Glutamatergic neuron (in vitro differentiated cells): ENCODE data around the gene CMSS1. TPM values are rescaled to one million over a fixed set of nuclear protein-coding genes. Genes with fewer than 3 reads are reported as not detected.

ENCODE experiments used
- DNase-seq: peaks from one replicate; pipeline ENCODE4 v3.0.0; 2022
- H3K27ac Mint-ChIP-seq: one replicate; pipeline ENCODE4 v1.8.0; 2020; ENCODE audit warnings: mild to moderate bottlenecking, mixed read lengths, inconsistent platforms; ENCODE audit not compliant: unreplicated experiment
- H3K27me3 Mint-ChIP-seq: one replicate; pipeline ENCODE4 v1.8.0; 2020; ENCODE audit warnings: mild to moderate bottlenecking, moderate library complexity, mixed read lengths, inconsistent platforms; ENCODE audit not compliant: unreplicated experiment
- H3K36me3 Mint-ChIP-seq: one replicate; pipeline ENCODE4 v1.8.0; 2020; ENCODE audit warnings: mild to moderate bottlenecking, mixed read lengths, inconsistent platforms; ENCODE audit not compliant: unreplicated experiment
- H3K4me1 Mint-ChIP-seq: one replicate; pipeline ENCODE4 v1.8.0; 2020; ENCODE audit warnings: mild to moderate bottlenecking, low read depth, mixed read lengths, inconsistent platforms; ENCODE audit not compliant: unreplicated experiment
- H3K4me3 Mint-ChIP-seq: one replicate; pipeline ENCODE4 v1.8.0; 2020; ENCODE audit warnings: mild to moderate bottlenecking, mixed read lengths, inconsistent platforms; ENCODE audit not compliant: unreplicated experiment
- H3K9me3 Mint-ChIP-seq: one replicate; pipeline ENCODE4 v1.8.0; 2020; ENCODE audit warnings: mild to moderate bottlenecking, moderate library complexity, mixed read lengths, inconsistent platforms; ENCODE audit not compliant: unreplicated experiment
- total RNA-seq: library from RNA; stranded (reverse); fragmentation: NEBNext Ultra II Directional; extraction: Animal tissue kit (Norgen Biotek cat#: 25700); gene quantifications from one replicate; pipeline ENCODE4 v1.2.1, GENCODE V29; 2021; ENCODE audit not compliant: unreplicated experiment
- TF ChIP-seq, protein P1 (sequence below): fragments of 200-600 bp; sonication (generic); IDR thresholded peaks from one replicate; pipeline ENCODE4 v1.5.0; 2021; ENCODE audit not compliant: partially characterized antibody, unreplicated experiment

The CMSS1 gene
- total RNA-seq, 1 donor from 2014 or later, result 37.8 TPM

DNA sequence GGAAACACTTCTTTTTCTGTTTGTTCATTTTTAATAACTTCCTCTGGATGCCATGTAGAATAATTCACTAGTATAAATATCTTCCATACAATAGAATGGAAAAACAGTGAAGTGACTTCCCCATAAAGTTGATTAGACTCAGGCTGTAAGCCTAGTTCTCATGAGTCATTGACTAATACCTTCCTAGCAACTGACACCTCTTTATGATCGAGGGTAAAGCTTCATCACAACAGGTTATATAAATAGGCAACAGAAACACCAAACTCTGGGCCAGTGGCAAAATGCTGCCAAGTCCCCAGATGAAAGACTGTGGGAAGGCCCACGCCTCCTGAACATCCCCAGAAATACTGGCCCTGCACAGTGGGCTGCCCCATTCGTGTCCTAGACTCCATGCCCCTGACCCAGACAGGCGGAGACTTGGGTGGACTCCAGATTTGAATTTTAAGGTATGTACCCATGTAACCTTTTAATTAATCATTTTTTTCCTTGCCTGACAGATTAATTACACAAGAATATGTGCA is 371.8 kb downstream of the CMSS1 start:
- Mint-ChIP-seq H3K27me3 (peaks cover 2% of the 10 kb centered on the region), H3K9me3 (no peaks in the 10 kb centered on the region), H3K4me1 (no peaks in the 10 kb centered on the region), H3K4me3 (no peak overlapping the region), H3K27ac (no peak overlapping the region), H3K36me3 (no peaks in the 10 kb centered on the region)
- TF ChIP-seq, protein P1, sequence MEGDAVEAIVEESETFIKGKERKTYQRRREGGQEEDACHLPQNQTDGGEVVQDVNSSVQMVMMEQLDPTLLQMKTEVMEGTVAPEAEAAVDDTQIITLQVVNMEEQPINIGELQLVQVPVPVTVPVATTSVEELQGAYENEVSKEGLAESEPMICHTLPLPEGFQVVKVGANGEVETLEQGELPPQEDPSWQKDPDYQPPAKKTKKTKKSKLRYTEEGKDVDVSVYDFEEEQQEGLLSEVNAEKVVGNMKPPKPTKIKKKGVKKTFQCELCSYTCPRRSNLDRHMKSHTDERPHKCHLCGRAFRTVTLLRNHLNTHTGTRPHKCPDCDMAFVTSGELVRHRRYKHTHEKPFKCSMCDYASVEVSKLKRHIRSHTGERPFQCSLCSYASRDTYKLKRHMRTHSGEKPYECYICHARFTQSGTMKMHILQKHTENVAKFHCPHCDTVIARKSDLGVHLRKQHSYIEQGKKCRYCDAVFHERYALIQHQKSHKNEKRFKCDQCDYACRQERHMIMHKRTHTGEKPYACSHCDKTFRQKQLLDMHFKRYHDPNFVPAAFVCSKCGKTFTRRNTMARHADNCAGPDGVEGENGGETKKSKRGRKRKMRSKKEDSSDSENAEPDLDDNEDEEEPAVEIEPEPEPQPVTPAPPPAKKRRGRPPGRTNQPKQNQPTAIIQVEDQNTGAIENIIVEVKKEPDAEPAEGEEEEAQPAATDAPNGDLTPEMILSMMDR, result no peak
- no peak for DNase-seq

- no peak for DNase-seq
- H3K27ac Mint-ChIP-seq, result no peak overlapping the region
- no peak overlapping the region for H3K4me3 Mint-ChIP-seq
- TF ChIP-seq, protein P1, result no peak
- no peaks in the 10 kb centered on the region for H3K4me1 Mint-ChIP-seq
- H3K9me3 Mint-ChIP-seq, result no peaks in the 10 kb centered on the region
- peaks cover 2% of the 10 kb centered on the region for H3K27me3 Mint-ChIP-seq
- no peaks in the 10 kb centered on the region for H3K36me3 Mint-ChIP-seq
Measured at GRCh38 chr3:100195375-100195774, 377.7 kb downstream of the CMSS1 start.

- H3K27me3 Mint-ChIP-seq, result no peaks in the 10 kb centered on the region
- H3K9me3 Mint-ChIP-seq, result no peaks in the 10 kb centered on the region
- H3K36me3 Mint-ChIP-seq, result no peaks in the 10 kb centered on the region
- no peak overlapping the region for H3K4me3 Mint-ChIP-seq
- no peak for DNase-seq
- TF ChIP-seq, protein P1, result no peak
- no peak overlapping the region for H3K27ac Mint-ChIP-seq
- no peaks in the 10 kb centered on the region for H3K4me1 Mint-ChIP-seq
Measured at GRCh38 chr3:100197876-100198275, 380.2 kb downstream of the CMSS1 start.

GRCh38 chr3:100198579-100199269 is 381.1 kb downstream of the CMSS1 start:
- H3K27ac Mint-ChIP-seq, result no peak overlapping the region
- no peaks in the 10 kb centered on the region for H3K4me1 Mint-ChIP-seq
- H3K4me3 Mint-ChIP-seq, result no peak overlapping the region
- TF ChIP-seq, protein P1, result no peak
- DNase-seq, result no peak
- H3K9me3 Mint-ChIP-seq, result no peaks in the 10 kb centered on the region
- no peaks in the 10 kb centered on the region for H3K27me3 Mint-ChIP-seq
- H3K36me3 Mint-ChIP-seq, result no peaks in the 10 kb centered on the region

DNA sequence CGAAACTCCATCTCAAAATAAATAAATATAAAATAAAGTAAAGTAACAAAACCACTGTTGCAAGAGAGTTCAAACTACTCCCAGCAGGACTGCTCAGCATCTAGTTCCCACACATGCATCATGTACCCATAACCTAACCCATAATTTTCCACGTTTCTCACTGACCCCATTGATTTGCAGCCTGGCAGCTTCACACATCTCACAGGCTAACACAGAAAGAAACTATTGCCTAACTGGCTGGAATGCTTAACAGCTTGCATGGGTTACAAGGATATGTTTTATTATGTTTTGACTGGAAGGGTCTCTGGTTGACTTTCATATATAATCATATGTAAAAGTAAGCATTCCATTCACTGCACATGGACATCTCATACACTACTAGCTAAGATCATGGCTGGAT is 387.5 kb downstream of the CMSS1 start:
- no peak for DNase-seq
- no peaks in the 10 kb centered on the region for H3K9me3 Mint-ChIP-seq
- H3K4me1 Mint-ChIP-seq, result no peaks in the 10 kb centered on the region
- H3K36me3 Mint-ChIP-seq, result no peaks in the 10 kb centered on the region
- TF ChIP-seq, protein P1, result no peak
- no peak overlapping the region for H3K27ac Mint-ChIP-seq
- no peak overlapping the region for H3K4me3 Mint-ChIP-seq
- peaks cover 2% of the 10 kb centered on the region for H3K27me3 Mint-ChIP-seq
